ENCODE results near the gene EN2. TPM values are rescaled to one million over a fixed set of nuclear protein-coding genes. Genes with fewer than 3 reads are reported as not detected.

Gene EN2
- total RNA-seq, 1 experiment from 2014 or later = not detected

DNA sequence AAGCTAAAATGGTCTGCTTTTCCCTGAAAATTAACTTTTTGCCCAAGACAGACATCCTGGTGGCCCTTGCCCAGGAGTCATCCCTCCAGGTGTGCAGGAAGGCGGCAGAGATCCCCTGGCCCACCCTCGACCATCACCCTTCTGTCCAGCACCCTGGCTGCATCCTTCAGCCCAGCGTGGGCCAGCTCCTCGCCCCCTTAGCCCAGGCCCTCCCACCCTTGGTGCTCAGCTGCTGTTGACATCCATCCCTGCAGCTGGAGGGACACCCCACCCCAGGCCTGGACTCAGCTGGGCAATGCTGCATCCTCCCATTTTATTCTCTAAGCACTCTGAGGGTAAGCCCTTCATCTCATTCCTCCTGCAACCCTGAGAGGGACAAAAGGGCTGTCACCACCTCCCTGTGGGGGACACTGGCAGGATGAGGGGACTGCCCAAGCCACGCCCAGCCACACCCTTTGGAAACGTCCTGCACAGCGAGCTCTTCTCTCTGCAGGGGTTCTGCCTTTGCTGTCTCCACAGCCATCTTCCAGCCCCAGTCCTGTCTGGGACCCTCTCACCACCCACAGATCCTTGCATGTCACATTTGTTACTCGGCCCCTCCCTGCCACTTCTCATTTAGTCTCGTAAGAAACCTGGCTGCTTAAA lies 30.7 kb downstream of the EN2 start:
- ChIA-PET CTCF (no interaction called here), POLR2A (ENCODE audit: unreplicated experiment) (no interaction called here)
- H3K9me3 ChIP-seq (ENCODE audit: insufficient read depth, low read depth) = no peaks in the 10 kb centered on the region
- no peaks in the 10 kb centered on the region for H3F3A ChIP-seq (ENCODE audit: insufficient read depth, low read depth)
- H4K20me1 ChIP-seq (ENCODE audit: insufficient read depth) = no peaks in the 10 kb centered on the region
- intact Hi-C loops (cut with micrococcal nuclease; ENCODE audit: unreplicated experiment) = no loop called here
- H3K36me3 ChIP-seq (ENCODE audit: low read depth) = no peaks in the 10 kb centered on the region
- H2AFZ ChIP-seq = no peak overlapping the region
- no TSS peak for BruUV-seq (replicated peaks)
- H3K4me3 ChIP-seq = no peak overlapping the region
- no peaks in the 10 kb centered on the region for H3K9me2 ChIP-seq (ENCODE audit: insufficient read depth)
- TF ChIP-seq EZH2 (IDR thresholded peaks at IDR 0.05; ENCODE audit: low read depth) = no peak
- TF ChIP-seq CTCF (conservative IDR thresholded peaks at IDR 0.05) = no peak
- H3K27me3 ChIP-seq (ENCODE audit: insufficient read depth, low read depth) = peaks cover 100% of the 10 kb centered on the region
- no peak overlapping the region for H3K27ac ChIP-seq
- H3K79me2 ChIP-seq (ENCODE audit: low read depth) = no peaks in the 10 kb centered on the region
- H3K4me2 ChIP-seq = no peak overlapping the region
- H3K4me1 ChIP-seq (replicated peaks; ENCODE audit: insufficient read depth) = no peaks in the 10 kb centered on the region
- no peak for DNase-seq

DNA sequence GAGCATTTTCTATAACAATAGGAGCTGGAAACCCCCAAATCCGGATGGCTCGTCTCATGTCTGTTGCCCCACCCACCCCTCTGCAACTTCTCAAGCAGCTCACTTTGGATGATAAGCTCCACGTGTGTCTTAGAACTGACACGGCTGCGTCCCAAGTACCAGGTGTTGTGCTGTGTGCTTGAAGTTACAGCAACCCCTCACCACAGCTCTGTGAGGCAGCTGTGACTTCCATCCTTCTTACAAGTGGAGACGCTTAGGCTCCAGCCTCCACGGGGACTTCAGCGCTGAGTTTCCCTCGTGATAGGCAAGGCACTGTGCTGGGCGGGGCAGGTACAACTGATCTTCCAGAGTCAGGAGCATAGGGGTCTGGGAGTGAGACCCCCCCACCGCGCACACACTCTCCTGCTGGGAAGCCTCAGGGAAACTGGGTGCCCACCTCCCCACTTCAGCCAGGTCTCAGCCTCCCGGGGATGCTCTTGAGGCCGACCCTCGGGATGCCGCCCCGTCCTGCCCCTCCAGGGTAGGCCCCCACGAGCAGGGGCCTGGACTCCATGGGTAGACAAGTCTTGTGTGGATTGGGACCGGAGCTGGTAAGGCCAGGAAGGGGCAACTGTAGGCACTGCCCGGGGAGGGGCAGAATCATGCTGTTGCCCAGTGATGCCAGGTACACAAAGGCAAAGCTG lies 31.4 kb downstream of the EN2 start:
- H3K27me3 ChIP-seq (ENCODE audit: insufficient read depth, low read depth) = peaks cover 100% of the 10 kb centered on the region

More for the DNA sequence above, 31.4 kb downstream of the EN2 start:
- Histone ChIP-seq H3K4me2 (no peak overlapping the region), H3K4me3 (no peak overlapping the region), H3K9me3 (ENCODE audit: insufficient read depth, low read depth) (no peaks in the 10 kb centered on the region), H3K36me3 (ENCODE audit: low read depth) (no peaks in the 10 kb centered on the region), H3F3A (ENCODE audit: insufficient read depth, low read depth) (no peaks in the 10 kb centered on the region), H3K4me1 (replicated peaks; ENCODE audit: insufficient read depth) (no peaks in the 10 kb centered on the region), H2AFZ (no peak overlapping the region), H3K27ac (no peak overlapping the region), H3K79me2 (ENCODE audit: low read depth) (no peaks in the 10 kb centered on the region), H3K9me2 (ENCODE audit: insufficient read depth) (no peaks in the 10 kb centered on the region), H4K20me1 (ENCODE audit: insufficient read depth) (no peaks in the 10 kb centered on the region)
- BruUV-seq (replicated peaks) = no TSS peak
- no peak for DNase-seq
- TF ChIP-seq CTCF (conservative IDR thresholded peaks at IDR 0.05) (no peak), EZH2 (IDR thresholded peaks at IDR 0.05; ENCODE audit: low read depth) (no peak)
- CTCF ChIA-PET = no interaction called here
- intact Hi-C loops (cut with micrococcal nuclease; ENCODE audit: unreplicated experiment) = no loop called here
- POLR2A ChIA-PET (ENCODE audit: unreplicated experiment) = no interaction called here
